ENCODE data around the gene ZNF213.
"Not testable (repeated sequence)": the region's sequence is repeated elsewhere in the genome, so short reads cannot be mapped to it uniquely, and the experiment has no call there.

Gene ZNF213

GRCh38 chr16:3148256-3149192 lies 13.7 kb downstream of the ZNF213 start:
- no peak for DNase-seq (ENCODE audit: low spot score)

DNA sequence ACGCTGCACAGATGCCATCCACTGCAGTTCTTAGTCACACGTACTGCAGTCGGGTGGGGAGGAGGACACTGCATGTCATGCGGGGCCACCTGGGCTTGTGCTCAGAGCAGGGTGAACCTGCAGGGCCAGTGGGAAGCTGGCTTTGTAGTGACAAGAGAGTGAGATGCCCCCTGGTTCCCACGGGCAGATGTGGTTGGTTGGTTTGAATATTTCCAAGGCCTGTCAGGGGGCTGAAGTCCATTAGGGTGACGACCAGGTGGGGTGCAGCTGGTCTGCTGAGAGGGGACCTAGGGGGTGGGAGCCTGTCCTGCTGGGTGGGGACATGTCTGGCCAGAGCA lies 14.3 kb downstream of the ZNF213 start:
- no peak for DNase-seq (ENCODE audit: low spot score)

DNA sequence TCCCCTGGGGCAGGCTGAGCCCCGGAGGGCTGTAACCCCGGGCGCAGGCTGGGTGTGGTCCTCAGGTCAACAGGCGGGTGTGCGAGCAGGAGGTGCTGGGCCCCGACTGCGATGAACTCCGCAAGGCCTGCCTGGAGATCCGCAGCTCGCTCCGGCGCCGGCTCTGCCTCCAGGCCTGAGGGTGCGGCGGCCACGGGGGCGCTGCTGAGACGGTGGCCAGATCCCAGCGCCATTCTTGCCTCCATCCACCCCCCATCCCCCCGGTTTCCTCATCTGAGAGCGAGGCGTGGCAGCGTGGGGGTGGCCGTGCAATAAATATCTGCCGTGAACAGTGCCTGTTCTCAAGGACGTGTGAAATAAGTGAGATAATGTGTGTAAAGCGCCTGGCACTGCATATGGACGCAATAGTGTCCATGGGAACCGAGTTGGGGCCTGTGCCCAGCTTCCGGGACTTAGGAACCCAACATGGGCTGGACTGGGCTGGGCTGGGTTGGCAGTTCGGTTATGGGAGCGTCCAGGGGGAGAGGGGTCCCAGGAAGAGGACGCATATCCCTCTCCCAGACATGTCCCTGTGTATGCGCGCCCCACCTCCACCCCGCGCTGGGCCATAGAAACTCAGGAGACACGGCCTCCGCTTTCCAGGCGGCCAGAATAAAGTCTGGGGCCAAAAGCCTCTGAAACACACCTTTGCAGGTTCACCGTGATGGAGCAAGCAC lies 15.0 kb downstream of the ZNF213 start:
- no peak for DNase-seq (ENCODE audit: low spot score)

- peak; percentile 93 for DNase-seq (ENCODE audit: low spot score)
These were observed 15.8 kb downstream of the ZNF213 start for GRCh38 chr16:3150346-3151218.

GRCh38 chr16:3152027-3152276 lies 17.1 kb downstream of the ZNF213 start:
- DNase-seq (ENCODE audit: low spot score), result no peak

DNA sequence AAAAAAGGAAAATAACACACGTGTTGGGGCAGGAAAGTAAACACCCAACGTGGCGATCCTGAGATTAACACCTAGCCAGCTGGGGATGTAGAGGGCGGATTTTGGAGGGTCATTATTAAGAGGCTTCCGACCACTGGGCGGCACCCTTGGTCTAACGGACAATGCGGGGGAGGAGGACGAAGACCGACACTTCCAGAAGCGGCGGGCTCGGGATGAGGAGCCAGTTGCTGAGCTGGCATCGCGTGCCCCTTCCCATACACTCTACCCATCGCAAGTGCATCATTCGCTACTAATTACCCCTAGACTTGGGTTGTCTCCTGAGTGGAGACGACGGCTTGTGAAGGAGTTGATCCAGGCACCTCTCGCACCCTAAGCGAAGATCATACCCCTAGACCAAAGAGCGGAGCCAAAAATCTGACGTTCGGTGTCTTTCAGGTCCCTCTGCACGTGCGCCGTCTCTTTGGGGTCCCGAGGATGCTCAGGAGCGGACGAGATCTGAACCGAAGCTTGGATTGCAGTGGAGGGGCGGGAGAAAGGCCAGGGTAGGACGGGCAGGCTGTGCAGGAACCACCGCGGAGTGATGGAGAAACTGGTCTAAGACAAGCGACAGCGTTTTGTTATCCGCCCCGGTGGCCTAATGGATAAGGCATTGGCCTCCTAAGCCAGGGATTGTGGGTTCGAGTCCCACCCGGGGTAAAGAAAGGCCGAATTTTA lies 17.6 kb downstream of the ZNF213 start:
- DNase-seq (ENCODE audit: low spot score), result peak; percentile 83

- DNase-seq (ENCODE audit: low spot score), result no peak
These were observed 18.2 kb downstream of the ZNF213 start for GRCh38 chr16:3152991-3153368.

DNA sequence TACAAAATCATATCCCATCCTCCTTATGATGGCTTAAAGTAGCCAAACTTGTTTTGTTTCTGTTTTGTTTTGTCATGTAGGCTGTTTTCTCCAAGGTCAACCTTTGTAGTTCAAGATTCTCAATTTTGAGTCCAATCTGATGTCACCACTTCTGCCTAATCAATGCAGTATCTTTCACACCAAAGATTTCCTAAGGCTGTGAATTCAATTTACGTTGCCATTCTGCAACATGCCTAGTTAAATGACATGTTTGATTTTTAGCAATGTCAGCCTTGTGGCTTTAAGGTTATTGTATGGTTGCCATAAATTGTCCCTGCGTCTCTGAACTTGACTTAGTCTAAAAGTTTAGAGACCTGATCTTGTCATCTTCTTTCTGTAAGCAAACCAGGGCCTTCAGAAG lies 20.4 kb downstream of the ZNF213 start:
- DNase-seq (ENCODE audit: low spot score), result no peak

- no peak for DNase-seq (ENCODE audit: low spot score)
These were observed 21.1 kb downstream of the ZNF213 start for GRCh38 chr16:3155972-3156371.

DNA sequence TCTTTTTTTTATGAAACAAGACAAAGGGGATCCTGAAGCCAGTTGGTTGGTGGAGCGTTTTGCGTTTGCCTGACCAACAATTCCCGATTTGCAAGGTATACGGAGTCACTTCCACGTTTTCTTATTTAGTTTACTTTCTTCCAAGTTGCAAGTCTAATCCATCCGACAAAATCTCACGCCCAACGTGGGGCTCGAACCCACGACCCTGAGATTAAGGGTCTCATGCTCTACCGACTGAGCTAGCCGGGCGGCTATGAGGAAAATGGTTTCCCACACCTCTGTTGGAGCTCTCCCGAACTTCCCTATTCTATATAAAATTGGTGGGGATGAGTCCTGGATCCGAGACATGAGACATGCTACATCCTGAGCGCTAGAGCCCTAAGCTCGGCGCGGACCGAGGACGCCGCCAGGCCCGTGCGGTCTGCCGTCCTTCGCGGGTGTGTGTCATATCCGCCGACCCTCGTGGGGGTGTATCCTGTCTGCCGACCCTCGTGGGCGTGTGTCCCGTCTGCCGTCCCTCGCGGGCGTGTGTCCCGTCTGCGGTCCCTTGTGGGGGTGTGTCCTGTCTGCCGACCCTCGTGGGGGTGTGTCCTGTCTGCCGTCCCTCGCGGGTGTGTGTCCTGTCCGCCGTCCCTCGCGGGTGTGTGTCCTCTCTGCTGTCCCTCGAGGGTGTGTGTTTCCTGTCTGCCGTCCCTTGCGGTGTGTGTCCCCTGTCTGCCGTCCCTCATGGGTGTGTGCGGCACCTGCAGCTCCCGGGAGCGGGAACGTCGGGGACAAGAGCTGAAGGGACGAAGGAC lies 22.6 kb downstream of the ZNF213 start:
- peak; percentile 89 for DNase-seq (ENCODE audit: low spot score)

DNA sequence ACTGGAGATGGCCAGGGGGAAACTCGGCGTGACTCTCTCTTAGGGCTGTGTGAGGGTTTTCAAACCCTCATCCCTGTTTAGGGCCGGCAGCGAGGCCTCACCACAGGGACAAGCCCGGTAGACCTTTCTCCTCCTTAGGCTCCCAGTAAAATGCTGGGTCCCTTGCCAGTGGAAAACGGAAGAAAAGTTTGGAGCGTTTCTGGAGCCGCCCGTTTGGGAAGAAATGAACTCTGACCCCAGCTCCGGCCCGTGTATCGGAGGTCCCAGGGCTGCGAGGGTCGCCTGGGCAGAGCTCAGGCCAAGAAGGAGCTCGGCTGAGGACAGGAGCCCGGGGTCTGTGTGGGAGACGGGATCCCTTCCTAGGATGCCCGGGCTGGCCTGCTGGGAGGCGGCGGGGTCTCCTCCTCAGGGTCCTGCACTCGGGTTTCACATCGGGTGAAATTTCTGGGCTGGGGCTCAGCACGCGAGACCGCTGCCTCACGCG lies 23.2 kb downstream of the ZNF213 start:
- DNase-seq (ENCODE audit: low spot score), result no peak

DNA sequence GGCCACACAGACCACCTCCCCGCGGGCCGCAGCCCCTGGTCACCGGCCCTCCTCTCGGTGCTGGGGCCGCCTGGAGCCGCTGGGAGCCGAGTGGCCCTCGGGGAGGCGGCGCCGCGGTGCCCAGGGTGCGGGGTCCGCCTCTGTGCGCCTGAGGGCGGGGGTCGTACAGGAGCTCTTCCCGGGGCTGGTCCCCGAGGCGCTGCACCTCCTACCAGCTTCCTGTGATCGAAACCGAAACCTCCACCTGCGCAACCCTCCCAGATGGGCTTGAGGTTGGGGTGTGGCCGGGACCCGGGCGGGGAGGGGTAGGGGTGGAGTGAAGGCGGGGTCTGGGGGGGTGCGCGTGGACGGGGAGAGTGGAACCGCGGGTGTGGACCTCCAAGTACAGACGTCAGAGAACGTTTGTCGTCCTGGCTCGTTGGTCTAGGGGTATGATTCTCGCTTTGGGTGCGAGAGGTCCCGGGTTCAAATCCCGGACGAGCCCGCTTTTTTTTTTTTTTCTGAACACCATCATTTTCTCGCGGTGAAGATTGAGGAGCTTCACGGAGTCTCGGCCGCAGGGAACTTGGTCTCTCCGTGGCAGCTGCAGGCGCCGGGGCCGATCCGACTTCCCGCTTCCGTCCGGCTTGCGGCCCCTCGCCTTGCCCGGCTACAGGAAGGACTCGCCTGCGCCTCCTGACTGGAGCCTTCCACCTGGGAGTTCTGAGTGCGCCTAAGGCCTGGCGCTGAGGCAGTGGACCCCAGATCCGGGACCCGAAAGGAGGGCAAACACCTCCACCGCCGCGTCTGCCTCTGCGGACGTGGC lies 23.9 kb downstream of the ZNF213 start:
- peak; percentile 91 for DNase-seq (ENCODE audit: low spot score)

DNA sequence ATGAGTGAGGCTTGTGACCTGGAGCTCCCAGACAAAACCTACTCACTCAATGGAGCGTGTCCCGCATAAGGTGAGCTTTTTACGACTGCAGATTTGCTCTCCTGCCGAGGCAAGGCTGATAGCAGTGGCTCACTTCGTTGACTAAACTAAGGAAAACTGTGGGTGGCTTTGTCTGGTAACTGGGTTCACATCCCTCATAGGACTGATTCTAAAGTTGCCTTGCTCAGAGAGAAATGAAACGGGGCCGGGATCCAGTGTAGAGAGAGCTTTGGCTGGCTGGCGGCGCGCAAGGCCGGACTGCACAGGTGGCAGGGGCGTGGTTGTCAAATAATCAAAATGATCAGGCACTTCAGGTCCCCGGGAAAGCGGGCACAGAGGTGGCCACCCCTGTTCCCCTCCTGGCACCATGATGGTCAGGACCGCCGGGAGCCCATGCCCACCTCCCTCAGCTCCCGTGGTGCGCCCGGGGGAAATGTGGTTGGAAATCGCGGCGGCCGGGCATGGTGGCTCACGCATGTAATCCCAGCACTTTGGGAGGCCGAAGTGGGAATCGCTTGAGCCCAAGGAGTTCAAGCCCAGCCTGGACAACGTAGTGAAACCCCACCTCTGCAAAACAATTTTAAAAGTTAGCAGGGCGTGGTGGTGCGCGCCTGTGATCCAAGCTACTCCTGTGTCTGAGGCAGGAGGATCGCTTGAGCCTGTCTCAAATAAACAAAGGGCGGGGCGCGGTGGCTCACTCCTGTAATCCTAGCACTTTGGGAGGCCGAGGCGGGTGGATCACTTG lies 26.6 kb downstream of the ZNF213 start:
- no peak for DNase-seq (ENCODE audit: low spot score)

DNA sequence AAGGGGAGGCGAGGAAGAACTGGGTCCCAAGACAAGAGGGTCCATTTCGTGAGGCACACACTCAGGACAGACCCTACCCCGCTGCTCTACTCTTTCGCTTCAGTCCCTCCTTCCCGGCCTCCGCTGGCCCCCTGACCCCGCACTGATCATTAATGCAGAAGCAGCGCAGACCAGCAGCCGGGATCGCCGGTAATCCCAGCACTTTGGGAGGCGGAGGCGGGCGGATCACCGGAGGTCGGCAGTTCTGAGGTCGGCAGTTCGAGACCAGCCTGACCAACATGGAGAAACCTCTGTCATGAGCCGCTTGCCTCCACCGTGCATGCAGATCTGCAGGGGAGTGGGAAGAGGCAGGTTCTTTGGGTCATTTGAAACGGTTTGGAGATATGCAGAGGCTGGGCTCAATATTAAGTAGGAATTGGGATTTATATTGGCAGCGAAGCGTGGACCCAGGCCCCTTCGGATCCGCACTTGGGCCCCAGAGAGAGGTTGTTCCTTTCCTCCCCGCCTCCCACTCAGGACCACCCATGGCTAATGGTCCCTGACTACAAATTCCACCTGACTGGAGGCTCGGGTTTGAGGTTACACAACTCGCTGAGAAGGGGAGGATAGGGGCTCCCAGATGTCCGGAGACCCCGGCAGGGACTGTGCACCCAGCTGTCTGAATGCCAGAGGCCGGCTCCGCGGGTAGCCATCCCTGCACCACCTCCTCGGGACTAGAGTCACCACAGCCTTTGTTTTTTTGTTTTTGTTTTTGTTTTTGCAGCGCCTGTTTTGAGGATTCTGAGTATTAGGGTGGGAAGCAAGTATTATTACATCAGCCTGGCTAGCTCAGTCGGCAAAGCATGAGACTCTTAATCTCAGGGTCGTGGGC lies 29.5 kb downstream of the ZNF213 start:
- DNase-seq (ENCODE audit: low spot score), result no peak

GRCh38 chr16:3165111-3165822 lies 30.4 kb downstream of the ZNF213 start:
- no peak for DNase-seq (ENCODE audit: low spot score)

- no peak for DNase-seq (ENCODE audit: low spot score)
These were observed 31.7 kb downstream of the ZNF213 start for GRCh38 chr16:3166505-3166886.

GRCh38 chr16:3168729-3169128 lies 33.9 kb downstream of the ZNF213 start:
- DNase-seq (ENCODE audit: low spot score), result not testable (repeated sequence)

All from COLO829 (cell line).